ENCODE measurements around the gene CENATAC.

GRCh38 chr11:119027561-119028345 lies 29.8 kb downstream of the CENATAC start:
- TF ChIP-seq CTCF (IDR thresholded peaks at IDR 0.05): no peak
- no peak for TF ChIP-seq POLR2A (IDR thresholded peaks at IDR 0.05)
